ENCODE results near the gene PARD6B. TPM values are rescaled to one million over a fixed set of nuclear protein-coding genes. Genes with fewer than 3 reads are reported as not detected.
A peak's percentile ranks its signal among the peaks of the same experiment; 100 is the strongest.
"Not testable (repeated sequence)": the region's sequence is repeated elsewhere in the genome, so short reads cannot be mapped to it uniquely, and the experiment has no call there.

Gene PARD6B
- total RNA-seq, 1 donor from 2014 or later, result 41.1 TPM

GRCh38 chr20:50746138-50746940 lies 15.0 kb downstream of the PARD6B start:
- DNase-seq (ENCODE audit: low spot score), result peak; percentile 65

GRCh38 chr20:50747275-50747674 lies 15.9 kb downstream of the PARD6B start:
- DNase-seq (ENCODE audit: low spot score), result no peak

DNA sequence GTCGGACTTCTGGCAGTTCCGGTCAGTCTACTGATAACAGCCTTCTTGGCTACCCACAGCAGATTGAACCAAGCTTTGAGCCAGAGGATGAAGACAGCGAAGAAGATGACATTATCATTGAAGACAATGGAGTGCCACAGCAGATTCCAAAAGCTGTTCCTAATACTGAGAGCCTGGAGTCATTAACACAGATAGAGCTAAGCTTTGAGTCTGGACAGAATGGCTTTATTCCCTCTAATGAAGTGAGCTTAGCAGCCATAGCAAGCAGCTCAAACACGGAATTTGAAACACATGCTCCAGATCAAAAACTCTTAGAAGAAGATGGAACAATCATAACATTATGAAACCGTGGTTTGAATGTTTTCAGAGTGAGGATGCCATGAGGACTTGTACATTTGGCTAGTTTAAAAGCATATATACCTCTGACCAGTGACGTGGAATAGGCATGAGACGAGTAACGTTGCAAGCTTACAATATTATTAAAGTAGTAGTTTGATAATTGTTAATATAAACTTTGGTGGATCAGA lies 18.8 kb downstream of the PARD6B start:
- peak; percentile 5 for DNase-seq (ENCODE audit: low spot score)

DNA sequence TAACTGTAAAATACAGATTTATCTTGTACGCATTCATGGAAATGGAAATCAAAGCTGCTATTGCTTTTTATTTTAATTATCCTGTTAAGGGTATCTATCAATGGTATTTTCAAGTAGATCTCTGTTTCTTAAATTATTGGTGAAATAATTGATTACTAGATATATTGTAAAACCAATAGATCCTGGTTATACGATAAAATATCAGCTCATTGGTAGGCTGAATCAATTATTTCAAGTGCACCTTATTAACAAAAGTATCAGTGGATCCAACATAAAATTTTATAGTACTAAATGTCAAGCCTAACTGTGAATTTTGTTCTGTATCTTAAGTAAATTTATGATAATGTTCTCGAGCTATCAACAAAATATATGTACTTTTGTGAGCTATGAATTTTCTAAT lies 21.8 kb downstream of the PARD6B start:
- no peak for DNase-seq (ENCODE audit: low spot score)

DNA sequence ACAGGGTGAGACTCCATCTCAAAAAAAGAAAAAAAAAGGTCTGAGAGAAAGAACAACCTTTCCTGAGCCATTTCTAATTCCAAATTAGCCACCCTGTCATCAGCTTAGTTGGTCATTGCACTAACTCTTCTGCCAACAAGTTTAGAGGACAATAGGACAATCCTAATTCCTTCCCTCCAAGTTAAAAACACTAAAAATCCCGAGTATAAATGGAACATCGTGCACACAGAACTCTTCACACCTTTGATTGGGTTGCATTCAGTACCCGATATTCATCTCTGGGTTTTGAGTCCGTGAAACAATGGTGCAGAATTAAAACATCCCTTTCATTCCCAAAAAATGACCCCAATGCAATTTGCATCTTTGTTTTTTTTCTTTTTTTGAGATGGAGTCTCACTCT lies 23.0 kb downstream of the PARD6B start:
- DNase-seq (ENCODE audit: low spot score), result no peak

GRCh38 chr20:50756447-50756846 lies 25.1 kb downstream of the PARD6B start:
- no peak for DNase-seq (ENCODE audit: low spot score)

DNA sequence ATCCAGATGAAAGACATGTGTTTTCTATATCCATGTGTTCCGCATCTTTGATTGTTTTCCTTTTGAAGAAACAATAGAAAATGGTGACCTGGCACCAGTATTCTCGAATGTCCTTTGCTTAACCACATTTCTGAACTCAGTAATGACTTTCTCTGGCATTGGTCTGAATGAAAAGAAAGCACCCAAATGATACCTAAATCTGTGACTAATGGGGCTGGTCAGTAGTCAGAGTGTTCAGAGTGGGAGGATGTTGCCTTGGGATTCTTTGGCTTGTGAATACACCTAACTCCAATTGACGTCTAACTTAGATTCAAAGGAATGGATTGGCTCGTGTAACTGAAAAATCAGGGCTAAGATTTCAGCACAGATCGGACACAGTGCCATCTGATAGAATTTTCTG lies 27.1 kb downstream of the PARD6B start:
- DNase-seq (ENCODE audit: low spot score), result peak; percentile 5

- peak; percentile 6 for DNase-seq (ENCODE audit: low spot score)
These were observed 27.6 kb downstream of the PARD6B start for GRCh38 chr20:50758992-50759391.

DNA sequence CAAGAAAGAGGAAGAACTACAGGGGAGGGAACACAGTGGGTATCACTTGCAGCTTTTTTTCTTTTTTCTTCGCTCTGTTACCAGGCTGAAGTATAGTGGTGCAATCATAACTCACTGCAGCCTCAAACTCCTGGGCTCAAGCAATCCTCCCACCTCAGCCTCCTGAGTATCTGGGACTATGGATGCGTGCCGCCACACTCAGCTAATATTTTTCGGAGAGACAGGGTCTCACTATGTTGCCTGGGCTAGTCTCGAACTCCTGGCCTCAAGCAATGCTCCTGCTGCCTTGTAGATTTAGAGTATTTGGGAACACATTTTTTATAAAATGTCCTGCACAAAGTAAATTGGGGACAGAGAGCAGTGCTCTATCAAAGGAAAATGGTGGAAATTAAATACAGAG lies 28.3 kb downstream of the PARD6B start:
- no peak for DNase-seq (ENCODE audit: low spot score)

DNA sequence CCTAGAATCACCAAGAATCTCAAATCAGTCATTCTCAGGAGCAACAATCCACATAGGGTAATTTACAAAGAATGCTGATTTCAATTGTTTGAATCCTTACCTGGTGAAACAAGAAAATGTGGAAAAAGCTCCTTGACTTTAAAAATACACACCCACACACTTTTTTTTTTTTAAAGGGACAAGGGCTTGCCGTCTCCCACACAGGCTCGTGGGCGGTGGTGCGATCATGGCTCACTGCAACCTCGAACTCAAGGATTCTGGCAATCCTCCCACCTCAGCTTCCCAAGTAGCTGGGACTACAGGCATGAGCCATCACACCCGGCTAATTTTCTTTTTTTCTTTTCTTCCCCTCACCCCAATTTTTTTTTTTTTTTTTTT lies 30.7 kb downstream of the PARD6B start:
- DNase-seq (ENCODE audit: low spot score), result peak; percentile 10

- DNase-seq (ENCODE audit: low spot score), result peak; percentile 84
These were observed 31.2 kb downstream of the PARD6B start for GRCh38 chr20:50762435-50763220.

DNA sequence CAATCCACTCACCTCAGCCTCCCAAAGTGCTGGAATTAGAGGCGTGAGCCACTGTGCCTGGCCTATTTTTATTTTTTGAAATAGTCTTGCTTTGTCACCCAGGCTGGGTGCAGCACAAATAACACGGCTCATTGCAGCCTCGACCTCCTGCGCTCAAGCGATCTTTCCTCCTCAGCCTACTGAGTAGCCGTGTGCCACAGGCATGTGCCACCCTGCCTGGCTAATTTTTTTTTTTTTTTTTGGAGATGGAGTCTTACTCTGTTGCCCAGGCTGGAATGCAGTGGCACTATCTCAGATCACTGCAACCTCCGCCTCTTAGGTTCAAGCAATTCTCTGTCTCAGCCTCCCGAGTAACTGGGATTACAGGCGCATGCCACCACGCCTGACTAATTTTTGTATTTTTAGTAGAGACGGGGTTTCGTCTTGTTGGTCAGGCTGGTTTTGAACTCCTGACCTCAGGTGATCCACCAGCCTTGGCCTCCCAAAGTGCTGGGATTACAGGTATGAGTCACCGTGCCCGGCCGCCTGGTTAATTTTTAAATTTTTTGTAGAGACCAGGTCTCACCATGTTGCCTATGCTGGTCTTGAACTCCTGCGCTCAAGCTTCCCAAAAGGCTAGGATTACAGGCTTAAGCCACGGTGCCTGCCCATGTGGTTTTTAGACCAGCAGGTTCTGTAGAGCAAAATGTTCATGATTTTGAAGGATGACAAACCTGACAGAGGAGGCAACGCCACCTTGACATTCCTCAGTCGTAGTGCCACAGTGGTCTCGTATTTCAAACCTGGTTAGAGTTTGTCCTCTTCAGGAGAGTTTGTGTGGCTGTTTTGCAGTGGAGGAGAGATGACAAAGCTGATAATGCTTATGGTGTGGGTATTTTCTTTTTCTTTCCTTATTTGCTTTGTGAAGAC lies 32.4 kb downstream of the PARD6B start:
- DNase-seq (ENCODE audit: low spot score), result not testable (repeated sequence)

DNA sequence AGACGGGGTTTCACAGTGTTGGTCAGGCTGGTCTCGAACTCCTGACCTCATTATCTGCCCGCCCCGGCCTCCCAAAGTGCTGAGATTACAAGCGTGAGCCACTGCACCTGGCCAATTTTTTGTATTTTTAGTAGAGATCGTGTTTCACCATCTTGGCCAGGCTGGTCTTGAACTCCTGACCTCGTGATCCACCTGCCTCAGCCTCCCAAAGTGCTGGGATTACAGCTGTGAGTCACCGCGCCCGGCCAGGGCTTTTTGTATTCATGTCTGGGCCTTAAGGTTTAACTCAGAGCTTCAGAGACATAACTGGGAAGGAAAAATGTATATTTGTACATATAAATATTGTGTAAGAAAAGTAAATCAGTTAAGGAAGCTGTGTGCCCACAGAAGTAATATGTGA lies 33.9 kb downstream of the PARD6B start:
- DNase-seq (ENCODE audit: low spot score), result not testable (repeated sequence)

DNA sequence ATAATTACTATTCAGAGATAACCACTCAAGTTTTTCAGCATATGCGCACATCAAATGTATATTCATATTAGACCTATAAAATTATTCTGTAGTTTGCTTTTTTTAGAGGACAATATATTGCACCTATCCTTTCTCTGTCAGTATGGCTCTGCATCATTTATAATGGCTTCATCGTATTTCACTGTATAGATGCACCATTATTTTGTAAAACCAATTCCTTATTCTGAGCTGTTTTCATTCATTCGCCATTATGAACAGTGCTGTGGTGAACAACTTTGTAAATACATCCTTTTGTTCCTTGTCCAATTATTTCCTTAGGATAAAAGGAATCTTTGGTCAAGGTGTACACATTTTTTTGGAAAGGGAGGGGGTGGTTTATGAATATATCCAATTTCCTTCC lies 34.3 kb downstream of the PARD6B start:
- no peak for DNase-seq (ENCODE audit: low spot score)

GRCh38 chr20:50766955-50767809 lies 35.8 kb downstream of the PARD6B start:
- not testable (repeated sequence) for DNase-seq (ENCODE audit: low spot score)

DNA sequence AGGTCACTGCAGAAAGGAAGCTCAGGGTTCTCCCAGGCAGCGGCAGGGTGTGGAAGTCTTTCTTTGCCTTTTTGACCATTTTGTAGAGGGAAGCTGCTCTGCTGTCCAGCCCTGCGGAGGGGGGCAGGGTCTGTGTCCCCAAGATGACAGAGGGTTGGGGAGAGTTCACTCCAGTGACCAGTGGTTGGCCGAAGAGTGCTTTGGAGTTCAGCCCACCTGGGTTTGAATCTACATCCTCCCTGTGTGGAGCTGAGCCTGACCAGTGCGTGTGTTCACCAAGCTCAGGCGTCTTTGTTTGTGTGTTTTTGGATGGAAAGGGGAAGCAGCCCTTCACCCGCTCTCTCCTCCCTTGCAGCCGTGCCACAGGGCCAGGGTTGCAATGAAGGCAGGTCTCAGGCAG lies 37.6 kb downstream of the PARD6B start:
- not testable (repeated sequence) for DNase-seq (ENCODE audit: low spot score)

DNA sequence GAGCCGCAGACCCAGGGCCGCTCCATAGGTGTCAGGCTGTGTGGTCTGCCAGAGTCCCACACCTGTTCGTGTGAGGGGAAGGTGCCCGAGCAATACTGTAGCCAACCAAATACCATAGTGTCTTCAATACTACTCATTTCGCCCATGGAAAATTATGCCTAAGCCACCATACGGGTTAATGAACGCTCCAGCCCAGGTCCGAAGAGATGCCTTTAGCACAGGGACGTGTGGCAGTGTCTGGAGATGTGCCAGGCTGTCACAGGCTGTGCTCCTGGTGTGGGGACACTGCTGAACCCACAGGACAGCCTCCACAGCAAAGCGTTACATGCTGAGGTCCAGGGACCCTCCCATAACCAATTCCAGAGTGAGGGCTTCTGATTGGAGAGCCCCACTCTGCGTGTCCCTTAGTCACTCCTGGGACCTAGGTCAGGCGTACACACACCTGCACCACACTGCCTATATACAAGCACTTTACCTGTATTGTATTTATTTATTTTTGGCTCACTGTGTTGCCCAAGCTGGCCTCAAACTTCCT lies 38.2 kb downstream of the PARD6B start:
- DNase-seq (ENCODE audit: low spot score), result not testable (repeated sequence)

- not testable (repeated sequence) for DNase-seq (ENCODE audit: low spot score)
These were observed 40.2 kb downstream of the PARD6B start for GRCh38 chr20:50771419-50772080.

- no peak for DNase-seq (ENCODE audit: low spot score)
These were observed 41.2 kb downstream of the PARD6B start for GRCh38 chr20:50772420-50773185.
